Panc1 (cell line): ENCODE measurements around the gene PCDHB11.

Source experiments
- CTCF ChIP-seq: fragments of 450-650 bp; IDR thresholded peaks from 2 replicates; pipeline ENCODE4 v1.5.1; 2017; ENCODE audit warnings: mild to moderate bottlenecking
- POLR2AphosphoS5 ChIP-seq: IDR thresholded peaks from 2 replicates; pipeline ENCODE4 v1.6.1; 2012; ENCODE audit warnings: mild to moderate bottlenecking, low read depth, low read length, moderate library complexity

- TF ChIP-seq CTCF (no peak), POLR2AphosphoS5 (no peak)
Observed at GRCh38 chr5:141180313-141180712, 19.1 kb upstream of the PCDHB11 start.
